Measurements from ENCODE around the gene KCNJ10.

Gene KCNJ10

DNA sequence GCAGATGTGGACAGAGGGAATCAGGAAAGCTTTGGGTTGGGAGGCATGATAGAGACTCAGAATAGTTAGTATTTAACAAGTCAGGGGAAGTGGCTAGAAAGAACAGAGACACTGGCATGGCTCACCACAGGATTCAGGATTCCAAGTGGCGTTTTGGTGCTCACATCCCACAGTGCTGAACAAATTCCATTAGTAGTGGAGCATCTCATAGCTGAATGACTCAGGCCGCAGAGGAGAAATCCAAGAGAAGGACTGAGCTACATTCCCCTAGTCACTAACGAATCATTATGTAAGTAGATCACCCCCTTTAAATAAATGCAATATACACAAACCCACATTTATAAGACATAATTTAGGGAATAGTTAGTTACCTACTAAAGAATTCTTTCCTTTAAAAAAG, 6.3 kb upstream of the KCNJ10 start:
- no peak overlapping the region for H3K27ac ChIP-seq (ENCODE audit: insufficient read depth, low read length, poor library complexity, severe bottlenecking)
- no peaks in the 10 kb centered on the region for H3K36me3 ChIP-seq (ENCODE audit: control insufficient read depth, insufficient read depth, low read length)
- H3K27me3 ChIP-seq (replicated peaks; ENCODE audit: control insufficient read depth, insufficient read depth, low read length, poor library complexity, severe bottlenecking) = peaks cover 22% of the 10 kb centered on the region
- DNase-seq = no peak
- no peaks in the 10 kb centered on the region for H3K9me3 ChIP-seq (ENCODE audit: control insufficient read depth, low read length)
- H3K4me1 ChIP-seq (ENCODE audit: control insufficient read depth, insufficient read depth, low read length, poor library complexity, severe bottlenecking) = no peaks in the 10 kb centered on the region
- H3K4me3 ChIP-seq (ENCODE audit: insufficient read depth, low read depth, low read length, poor library complexity, severe bottlenecking) = no peak overlapping the region

DNA sequence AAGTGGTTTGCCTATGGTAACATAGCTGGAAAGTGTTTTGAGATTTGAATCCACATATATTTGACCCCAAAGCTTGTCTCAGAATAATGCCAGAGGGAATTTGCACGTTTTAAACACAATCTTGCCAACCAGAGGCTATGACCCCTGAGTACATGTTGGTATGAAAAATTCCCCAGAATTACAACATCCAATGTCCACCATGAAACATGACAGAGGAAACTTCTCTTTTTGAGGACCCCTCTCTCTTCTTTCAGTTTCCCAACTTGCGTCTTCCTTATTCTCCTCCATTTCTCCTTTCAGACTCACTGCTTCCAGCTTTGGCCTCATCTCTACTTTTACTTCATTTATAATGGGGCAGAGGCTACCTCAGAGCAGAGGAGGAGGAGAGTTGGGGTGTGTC, 5.9 kb upstream of the KCNJ10 start:
- Histone ChIP-seq H3K27ac (ENCODE audit: insufficient read depth, low read length, poor library complexity, severe bottlenecking) (no peak overlapping the region), H3K9me3 (ENCODE audit: control insufficient read depth, low read length) (no peaks in the 10 kb centered on the region), H3K4me1 (ENCODE audit: control insufficient read depth, insufficient read depth, low read length, poor library complexity, severe bottlenecking) (peaks cover under 1% of the 10 kb centered on the region), H3K36me3 (ENCODE audit: control insufficient read depth, insufficient read depth, low read length) (no peaks in the 10 kb centered on the region), H3K27me3 (replicated peaks; ENCODE audit: control insufficient read depth, insufficient read depth, low read length, poor library complexity, severe bottlenecking) (peaks cover 17% of the 10 kb centered on the region), H3K4me3 (ENCODE audit: insufficient read depth, low read depth, low read length, poor library complexity, severe bottlenecking) (no peak overlapping the region)
- no peak for DNase-seq

DNA sequence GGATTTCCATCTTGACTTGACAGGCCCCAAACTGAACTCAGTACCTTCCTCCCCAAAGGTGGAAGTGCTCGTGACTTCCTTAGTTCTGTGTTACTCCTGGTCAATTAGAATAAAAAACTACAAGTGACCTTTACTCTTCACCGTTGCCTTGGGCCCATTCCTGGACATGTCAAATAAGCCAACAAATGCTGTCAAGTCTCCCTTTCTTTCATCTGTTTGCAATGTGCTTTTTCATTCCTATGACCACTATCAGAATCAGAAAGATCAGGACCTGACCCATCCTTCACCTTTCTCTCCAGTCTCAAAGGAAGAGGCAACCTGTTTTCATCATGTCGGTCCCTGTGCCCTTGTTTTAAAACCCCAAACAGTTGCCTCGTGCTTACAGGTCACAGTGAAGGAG, 4.9 kb upstream of the KCNJ10 start:
- no peak for DNase-seq
- Histone ChIP-seq H3K9me3 (ENCODE audit: control insufficient read depth, low read length) (no peaks in the 10 kb centered on the region), H3K4me3 (ENCODE audit: insufficient read depth, low read depth, low read length, poor library complexity, severe bottlenecking) (no peak overlapping the region), H3K4me1 (ENCODE audit: control insufficient read depth, insufficient read depth, low read length, poor library complexity, severe bottlenecking) (peaks cover 9% of the 10 kb centered on the region), H3K27me3 (replicated peaks; ENCODE audit: control insufficient read depth, insufficient read depth, low read length, poor library complexity, severe bottlenecking) (peaks cover 13% of the 10 kb centered on the region), H3K27ac (ENCODE audit: insufficient read depth, low read length, poor library complexity, severe bottlenecking) (no peak overlapping the region), H3K36me3 (ENCODE audit: control insufficient read depth, insufficient read depth, low read length) (no peaks in the 10 kb centered on the region)

DNA sequence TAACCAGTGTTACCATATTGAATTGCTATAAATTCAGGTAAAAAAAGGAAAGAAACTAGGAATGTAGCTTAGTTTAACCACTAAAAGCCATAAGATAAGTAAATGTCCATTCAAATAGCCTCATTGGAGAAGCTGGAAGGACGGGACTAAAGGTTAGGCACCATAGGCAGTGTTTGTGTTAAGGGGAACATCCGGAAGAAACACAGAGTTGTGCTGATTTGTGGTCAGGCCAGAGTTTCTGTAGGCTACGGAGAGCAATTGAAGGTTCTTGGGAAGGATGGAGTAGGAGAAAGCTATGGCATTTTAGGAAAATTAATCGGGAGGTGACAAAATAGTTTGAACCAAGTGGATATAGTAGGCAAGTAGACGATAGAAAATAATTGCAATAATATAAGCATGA, 1.3 kb upstream of the KCNJ10 start:
- Histone ChIP-seq H3K36me3 (ENCODE audit: control insufficient read depth, insufficient read depth, low read length) (no peaks in the 10 kb centered on the region), H3K9me3 (ENCODE audit: control insufficient read depth, low read length) (no peaks in the 10 kb centered on the region), H3K27ac (ENCODE audit: insufficient read depth, low read length, poor library complexity, severe bottlenecking) (no peak overlapping the region), H3K4me3 (ENCODE audit: insufficient read depth, low read depth, low read length, poor library complexity, severe bottlenecking) (no peak overlapping the region), H3K27me3 (replicated peaks; ENCODE audit: control insufficient read depth, insufficient read depth, low read length, poor library complexity, severe bottlenecking) (peaks cover 6% of the 10 kb centered on the region), H3K4me1 (ENCODE audit: control insufficient read depth, insufficient read depth, low read length, poor library complexity, severe bottlenecking) (peaks cover 9% of the 10 kb centered on the region)
- no peak for DNase-seq

DNA sequence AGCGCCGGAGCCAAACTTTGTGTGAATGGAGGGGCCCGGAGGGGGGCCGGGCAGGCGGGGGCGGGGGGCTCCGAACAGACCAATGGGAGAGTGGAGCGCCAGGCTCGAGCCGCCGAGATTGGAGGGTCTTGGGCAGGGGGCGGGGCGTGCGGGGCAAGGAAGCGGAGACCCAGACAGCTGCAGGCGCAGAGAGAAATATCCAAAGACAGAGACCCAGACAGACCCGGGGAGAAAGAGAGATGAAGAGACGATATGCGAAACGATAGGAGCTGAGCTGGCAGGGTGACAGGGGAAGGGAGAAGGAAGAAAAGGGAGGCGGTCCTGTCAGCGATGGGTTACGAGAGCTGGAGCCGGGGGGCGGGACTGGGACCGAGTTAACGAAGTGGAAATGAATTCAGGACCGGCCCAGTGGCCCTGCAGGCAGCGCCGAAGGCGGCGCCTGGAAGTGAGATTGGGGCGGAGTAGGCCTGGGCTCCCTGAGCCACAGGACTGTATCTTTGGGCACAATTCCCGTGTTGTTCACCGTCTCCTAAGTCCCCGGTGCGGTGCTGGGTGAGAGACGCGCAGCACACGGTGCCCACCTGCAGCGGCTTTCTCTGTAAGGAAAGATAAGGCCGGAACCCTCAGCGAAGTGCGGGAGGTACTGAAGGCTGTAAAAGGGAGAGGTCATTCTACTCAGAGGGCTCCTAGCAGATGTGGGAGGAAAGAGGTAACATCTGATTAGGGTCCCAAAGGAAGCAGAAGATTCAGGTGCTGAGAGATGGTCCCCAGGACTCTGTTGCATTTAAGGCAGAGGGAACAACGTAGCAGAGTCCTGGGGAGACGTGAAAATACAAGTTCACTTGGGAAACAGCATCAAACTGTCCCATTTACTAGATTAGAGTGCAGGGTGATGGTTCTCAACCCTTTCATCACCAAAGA, 543 bp upstream of the KCNJ10 start:
- Histone ChIP-seq H3K36me3 (ENCODE audit: control insufficient read depth, insufficient read depth, low read length) (no peaks in the 10 kb centered on the region), H3K27me3 (replicated peaks; ENCODE audit: control insufficient read depth, insufficient read depth, low read length, poor library complexity, severe bottlenecking) (peaks cover 6% of the 10 kb centered on the region), H3K4me1 (ENCODE audit: control insufficient read depth, insufficient read depth, low read length, poor library complexity, severe bottlenecking) (peaks cover 9% of the 10 kb centered on the region), H3K27ac (ENCODE audit: insufficient read depth, low read length, poor library complexity, severe bottlenecking) (no peak overlapping the region), H3K4me3 (ENCODE audit: insufficient read depth, low read depth, low read length, poor library complexity, severe bottlenecking) (peak overlapping the region; percentile 56), H3K9me3 (ENCODE audit: control insufficient read depth, low read length) (no peaks in the 10 kb centered on the region)
- peak; percentile 20 to 54 (median 37) for DNase-seq

DNA sequence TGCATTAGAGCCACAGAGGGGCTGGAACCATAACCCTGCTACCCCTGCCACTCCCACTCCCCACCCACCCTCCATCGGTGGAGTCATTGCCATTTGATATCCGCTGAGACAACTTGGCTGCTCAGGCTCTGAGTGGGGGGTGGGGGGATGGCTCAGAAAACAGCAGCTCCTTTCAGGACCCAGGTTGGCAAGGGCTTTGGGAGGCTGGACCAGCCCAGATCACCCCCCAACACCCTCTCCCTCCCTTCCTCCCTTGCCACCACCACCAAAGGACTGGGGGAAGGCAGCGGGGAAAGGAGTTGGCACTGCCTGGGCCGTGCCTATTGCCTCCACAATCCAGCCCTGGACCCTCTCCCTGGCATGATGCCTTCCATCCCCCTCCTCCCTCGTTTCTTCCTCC, 1.7 kb downstream of the KCNJ10 start:
- H3K27me3 ChIP-seq (replicated peaks; ENCODE audit: control insufficient read depth, insufficient read depth, low read length, poor library complexity, severe bottlenecking) = peaks cover 6% of the 10 kb centered on the region

DNA sequence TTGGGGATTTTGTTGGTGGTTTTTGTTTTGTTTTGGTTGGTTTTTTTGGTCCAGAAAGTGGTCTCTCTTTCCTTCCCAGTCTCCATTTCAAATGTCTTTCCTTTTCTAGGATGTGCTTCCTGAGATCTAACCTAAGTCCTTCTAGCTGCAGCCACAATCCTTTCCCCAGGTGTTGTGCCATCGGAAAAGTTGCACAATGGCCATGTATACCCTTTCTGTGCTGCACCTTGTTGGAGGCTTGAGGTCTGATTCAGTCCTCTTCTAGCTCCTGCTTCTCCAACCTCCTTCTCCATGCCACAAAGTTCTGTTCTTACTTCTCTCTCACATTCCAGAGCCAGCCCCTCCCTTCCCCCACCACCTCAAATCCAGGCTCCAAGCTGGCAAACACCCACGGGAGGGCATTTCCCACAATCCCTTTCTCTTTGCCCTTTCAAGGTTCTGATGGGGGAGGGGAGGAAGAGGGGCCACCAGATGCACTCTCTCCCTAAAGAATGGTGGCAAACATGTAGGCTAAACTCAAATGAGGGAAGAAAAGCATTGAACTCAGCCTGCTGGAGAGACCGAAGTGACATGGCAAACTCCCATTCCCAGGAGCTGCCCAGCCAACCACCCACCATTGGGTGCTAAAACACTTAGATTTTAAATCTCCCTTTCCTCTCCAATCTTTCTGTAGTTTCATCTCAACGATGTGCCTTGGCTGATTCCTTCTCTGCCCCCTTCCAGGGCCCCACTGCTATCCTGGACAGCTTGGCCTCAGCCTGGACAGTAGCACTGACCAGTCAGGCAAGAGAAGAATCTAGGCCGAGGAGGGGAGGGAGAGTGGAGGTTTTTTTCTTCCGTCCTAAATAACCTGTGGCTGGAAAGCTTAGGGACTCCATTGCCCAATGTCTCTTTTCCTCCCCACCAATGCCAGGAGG, 2.9 kb downstream of the KCNJ10 start:
- H3K4me1 ChIP-seq (ENCODE audit: control insufficient read depth, insufficient read depth, low read length, poor library complexity, severe bottlenecking) = peaks cover 9% of the 10 kb centered on the region
- H3K9me3 ChIP-seq (ENCODE audit: control insufficient read depth, low read length) = no peaks in the 10 kb centered on the region
- no peaks in the 10 kb centered on the region for H3K36me3 ChIP-seq (ENCODE audit: control insufficient read depth, insufficient read depth, low read length)
- H3K4me3 ChIP-seq (ENCODE audit: insufficient read depth, low read depth, low read length, poor library complexity, severe bottlenecking) = no peak overlapping the region
- peaks cover 6% of the 10 kb centered on the region for H3K27me3 ChIP-seq (replicated peaks; ENCODE audit: control insufficient read depth, insufficient read depth, low read length, poor library complexity, severe bottlenecking)
- H3K27ac ChIP-seq (ENCODE audit: insufficient read depth, low read length, poor library complexity, severe bottlenecking) = no peak overlapping the region
- no peak for DNase-seq

More for the DNA sequence above, 1.7 kb downstream of the KCNJ10 start:
- Histone ChIP-seq H3K4me1 (ENCODE audit: control insufficient read depth, insufficient read depth, low read length, poor library complexity, severe bottlenecking) (peaks cover 9% of the 10 kb centered on the region), H3K9me3 (ENCODE audit: control insufficient read depth, low read length) (no peaks in the 10 kb centered on the region), H3K36me3 (ENCODE audit: control insufficient read depth, insufficient read depth, low read length) (no peaks in the 10 kb centered on the region), H3K27ac (ENCODE audit: insufficient read depth, low read length, poor library complexity, severe bottlenecking) (no peak overlapping the region), H3K4me3 (ENCODE audit: insufficient read depth, low read depth, low read length, poor library complexity, severe bottlenecking) (no peak overlapping the region)
- DNase-seq = no peak

DNA sequence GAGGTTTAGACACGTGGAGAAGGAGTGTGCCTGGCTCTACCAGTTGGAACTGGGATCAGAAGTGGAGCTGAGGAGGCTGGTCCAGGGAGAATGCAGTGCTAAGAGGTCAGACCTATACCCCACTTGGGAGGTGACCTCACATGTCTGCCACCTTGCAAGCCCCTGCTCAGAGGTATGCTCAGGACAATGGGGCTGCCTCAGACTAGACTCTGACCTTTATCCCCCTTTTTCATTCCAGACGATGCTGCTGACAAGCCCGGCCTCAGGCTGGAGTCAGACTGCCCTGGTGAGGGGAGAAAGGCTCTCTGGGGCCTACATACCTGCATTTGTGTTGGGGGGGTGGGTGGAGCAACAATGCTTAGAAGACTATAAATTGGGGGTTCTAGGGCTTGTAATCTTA, 5.2 kb downstream of the KCNJ10 start:
- Histone ChIP-seq H3K4me3 (ENCODE audit: insufficient read depth, low read depth, low read length, poor library complexity, severe bottlenecking) (no peak overlapping the region), H3K4me1 (ENCODE audit: control insufficient read depth, insufficient read depth, low read length, poor library complexity, severe bottlenecking) (no peaks in the 10 kb centered on the region), H3K36me3 (ENCODE audit: control insufficient read depth, insufficient read depth, low read length) (no peaks in the 10 kb centered on the region), H3K27ac (ENCODE audit: insufficient read depth, low read length, poor library complexity, severe bottlenecking) (no peak overlapping the region), H3K9me3 (ENCODE audit: control insufficient read depth, low read length) (no peaks in the 10 kb centered on the region), H3K27me3 (replicated peaks; ENCODE audit: control insufficient read depth, insufficient read depth, low read length, poor library complexity, severe bottlenecking) (peaks cover 2% of the 10 kb centered on the region)
- no peak for DNase-seq

DNA sequence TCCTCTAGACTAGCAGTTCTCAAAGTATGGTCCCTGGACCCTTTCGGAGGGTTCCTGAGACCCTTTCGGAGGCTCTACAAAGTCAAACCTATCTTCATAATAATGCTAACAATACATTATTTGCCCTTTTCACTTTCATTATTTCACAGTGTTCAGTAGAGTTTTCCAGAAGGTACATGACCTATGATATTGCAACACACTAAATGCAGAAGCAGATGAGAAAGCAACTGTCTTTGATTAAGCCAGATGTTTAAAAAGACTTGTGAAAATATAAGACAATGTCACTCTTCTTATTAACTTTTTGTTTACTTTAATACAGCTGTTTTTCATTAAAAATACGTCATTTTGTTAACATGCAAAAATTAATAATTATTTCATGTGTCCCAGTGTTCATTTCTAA, 5.8 kb downstream of the KCNJ10 start:
- Histone ChIP-seq H3K27me3 (replicated peaks; ENCODE audit: control insufficient read depth, insufficient read depth, low read length, poor library complexity, severe bottlenecking) (no peaks in the 10 kb centered on the region), H3K27ac (ENCODE audit: insufficient read depth, low read length, poor library complexity, severe bottlenecking) (no peak overlapping the region), H3K9me3 (ENCODE audit: control insufficient read depth, low read length) (no peaks in the 10 kb centered on the region), H3K36me3 (ENCODE audit: control insufficient read depth, insufficient read depth, low read length) (no peaks in the 10 kb centered on the region), H3K4me1 (ENCODE audit: control insufficient read depth, insufficient read depth, low read length, poor library complexity, severe bottlenecking) (no peaks in the 10 kb centered on the region), H3K4me3 (ENCODE audit: insufficient read depth, low read depth, low read length, poor library complexity, severe bottlenecking) (no peak overlapping the region)
- DNase-seq = no peak

DNA sequence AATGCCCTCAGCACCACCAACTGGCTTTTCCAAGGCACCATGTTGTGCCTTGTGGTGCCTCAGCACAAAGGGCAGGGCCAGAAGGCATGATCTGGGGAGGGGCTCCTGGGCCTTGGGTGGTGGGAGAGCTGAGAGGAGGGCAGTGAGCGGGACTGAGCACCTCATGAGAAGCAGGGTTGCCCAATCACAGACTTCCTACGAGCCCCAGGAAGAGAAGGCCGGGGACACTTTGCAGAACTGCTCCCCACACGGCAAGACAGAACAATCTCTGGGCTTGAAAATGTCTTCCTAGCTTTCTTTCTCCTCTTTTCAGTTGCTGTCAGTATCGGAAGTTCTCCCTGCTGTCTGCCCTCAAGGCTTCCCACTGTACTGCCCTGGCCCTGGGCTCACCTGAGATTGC, 6.8 kb downstream of the KCNJ10 start:
- Histone ChIP-seq H3K4me1 (ENCODE audit: control insufficient read depth, insufficient read depth, low read length, poor library complexity, severe bottlenecking) (no peaks in the 10 kb centered on the region), H3K4me3 (ENCODE audit: insufficient read depth, low read depth, low read length, poor library complexity, severe bottlenecking) (no peak overlapping the region), H3K27me3 (replicated peaks; ENCODE audit: control insufficient read depth, insufficient read depth, low read length, poor library complexity, severe bottlenecking) (no peaks in the 10 kb centered on the region)

More for the DNA sequence above, 6.8 kb downstream of the KCNJ10 start:
- no peaks in the 10 kb centered on the region for H3K9me3 ChIP-seq (ENCODE audit: control insufficient read depth, low read length)
- H3K36me3 ChIP-seq (ENCODE audit: control insufficient read depth, insufficient read depth, low read length) = no peaks in the 10 kb centered on the region
- no peak overlapping the region for H3K27ac ChIP-seq (ENCODE audit: insufficient read depth, low read length, poor library complexity, severe bottlenecking)
- no peak for DNase-seq

Data from effector memory CD4-positive, alpha-beta T cell (primary cell).